Prostate gland (tissue), 2 donors: Measurements from ENCODE around the gene RBFOX1. TPM values are rescaled to one million over a fixed set of nuclear protein-coding genes. Genes with fewer than 3 reads are reported as not detected.

Experiments
- DNase-seq: peaks from one replicate; pipeline ENCODE4 v3.0.0-alpha.2; 2019; ENCODE audit warnings: low spot score
- H3K27ac ChIP-seq, 2 donors: fragments of 200-600 bp; sonication (generic); 2 replicates each; pipeline ENCODE4 v1.5.1; 2017 to 2019
- H3K27me3 ChIP-seq: fragments of 200-600 bp; sonication (generic); replicated peaks from 2 replicates; pipeline ENCODE4 v1.5.1; 2019; ENCODE audit not compliant: insufficient read depth
- H3K36me3 ChIP-seq, 2 donors: fragments of 200-600 bp; sonication (generic); 1 replicate in 1 of 2; 2 replicates in 1 of 2; pipeline versions ENCODE4 v1.5.1 to v1.8.1; 2017 to 2019
- H3K4me1 ChIP-seq: fragments of 200-600 bp; sonication (generic); replicated peaks from 2 replicates; pipeline ENCODE4 v1.5.1; 2019
- H3K4me3 ChIP-seq, 2 donors: fragments of 200-600 bp; sonication (generic); 2 replicates each; pipeline ENCODE4 v1.5.1; 2017 to 2019
- H3K9me3 ChIP-seq: fragments of 200-600 bp; sonication (generic); 2 replicates; pipeline ENCODE4 v1.5.1; 2017
- POLR2A ChIP-seq: fragments of 450-650 bp; IDR thresholded peaks from one replicate; pipeline ENCODE4 v1.6.1; 2016; ENCODE audit warnings: antibody characterized with exemption, mild to moderate bottlenecking
- POLR2AphosphoS5 ChIP-seq: sonication (generic); formaldehyde crosslinking; IDR thresholded peaks from one replicate; pipeline ENCODE4 v1.6.1; 2017; ENCODE audit warnings: antibody characterized with exemption
- WGBS: methylation state at CpG from one replicate; pipeline ENCODE4 v1.1.5; 2018; 5-methylcytosine and 5-hydroxymethylcytosine counted together
- intact Hi-C: fragments of 100-400 bp; cut with DNase I; formaldehyde crosslinking; loops from one replicate; pipeline ENCODE4 v1.14.2; 2022
- total RNA-seq, 2 donors: library from RNA; depleted of rRNA; stranded (reverse); fragments of >200 nt; gene quantifications; one replicate each; pipeline ENCODE4 v1.1.0, GENCODE V29; 2016
- TF ChIP-seq, protein P1 (sequence below), 4 experiments: fragments of 200-600 bp in 2 of 4; fragments of 450-650 bp in 2 of 4; sonication (generic) in 2 of 4; IDR thresholded peaks; 1 replicate in 3 of 4; 2 replicates in 1 of 4; pipeline ENCODE4 v1.5.1; 2016 to 2019; ENCODE audit warnings: antibody characterized with exemption in 4 of 4, mild to moderate bottlenecking in 2 of 4, moderate library complexity in 2 of 4

Gene RBFOX1
- total RNA-seq, 2 donors from 2014 or later, result 1.3 to 1.5 TPM

GRCh38 chr16:7509963-7510601 is 177.4 kb downstream of the RBFOX1 start:
- no peak for DNase-seq
- H3K27me3 ChIP-seq, result no peaks in the 10 kb centered on the region
- H3K36me3 ChIP-seq, result no peaks in the 10 kb centered on the region
- no peak overlapping the region for H3K4me3 ChIP-seq
- 55% methylated on average over 23 of the region's 23 CpGs for WGBS
- TF ChIP-seq POLR2A (no peak), POLR2AphosphoS5 (no peak)
- TF ChIP-seq, protein P1, sequence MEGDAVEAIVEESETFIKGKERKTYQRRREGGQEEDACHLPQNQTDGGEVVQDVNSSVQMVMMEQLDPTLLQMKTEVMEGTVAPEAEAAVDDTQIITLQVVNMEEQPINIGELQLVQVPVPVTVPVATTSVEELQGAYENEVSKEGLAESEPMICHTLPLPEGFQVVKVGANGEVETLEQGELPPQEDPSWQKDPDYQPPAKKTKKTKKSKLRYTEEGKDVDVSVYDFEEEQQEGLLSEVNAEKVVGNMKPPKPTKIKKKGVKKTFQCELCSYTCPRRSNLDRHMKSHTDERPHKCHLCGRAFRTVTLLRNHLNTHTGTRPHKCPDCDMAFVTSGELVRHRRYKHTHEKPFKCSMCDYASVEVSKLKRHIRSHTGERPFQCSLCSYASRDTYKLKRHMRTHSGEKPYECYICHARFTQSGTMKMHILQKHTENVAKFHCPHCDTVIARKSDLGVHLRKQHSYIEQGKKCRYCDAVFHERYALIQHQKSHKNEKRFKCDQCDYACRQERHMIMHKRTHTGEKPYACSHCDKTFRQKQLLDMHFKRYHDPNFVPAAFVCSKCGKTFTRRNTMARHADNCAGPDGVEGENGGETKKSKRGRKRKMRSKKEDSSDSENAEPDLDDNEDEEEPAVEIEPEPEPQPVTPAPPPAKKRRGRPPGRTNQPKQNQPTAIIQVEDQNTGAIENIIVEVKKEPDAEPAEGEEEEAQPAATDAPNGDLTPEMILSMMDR (IDR thresholded peaks at IDR 0.05), result no peak
- intact Hi-C loops, result no loop called here
- no peaks in the 10 kb centered on the region for H3K4me1 ChIP-seq
- no peak overlapping the region for H3K27ac ChIP-seq
- no peaks in the 10 kb centered on the region for H3K9me3 ChIP-seq

DNA sequence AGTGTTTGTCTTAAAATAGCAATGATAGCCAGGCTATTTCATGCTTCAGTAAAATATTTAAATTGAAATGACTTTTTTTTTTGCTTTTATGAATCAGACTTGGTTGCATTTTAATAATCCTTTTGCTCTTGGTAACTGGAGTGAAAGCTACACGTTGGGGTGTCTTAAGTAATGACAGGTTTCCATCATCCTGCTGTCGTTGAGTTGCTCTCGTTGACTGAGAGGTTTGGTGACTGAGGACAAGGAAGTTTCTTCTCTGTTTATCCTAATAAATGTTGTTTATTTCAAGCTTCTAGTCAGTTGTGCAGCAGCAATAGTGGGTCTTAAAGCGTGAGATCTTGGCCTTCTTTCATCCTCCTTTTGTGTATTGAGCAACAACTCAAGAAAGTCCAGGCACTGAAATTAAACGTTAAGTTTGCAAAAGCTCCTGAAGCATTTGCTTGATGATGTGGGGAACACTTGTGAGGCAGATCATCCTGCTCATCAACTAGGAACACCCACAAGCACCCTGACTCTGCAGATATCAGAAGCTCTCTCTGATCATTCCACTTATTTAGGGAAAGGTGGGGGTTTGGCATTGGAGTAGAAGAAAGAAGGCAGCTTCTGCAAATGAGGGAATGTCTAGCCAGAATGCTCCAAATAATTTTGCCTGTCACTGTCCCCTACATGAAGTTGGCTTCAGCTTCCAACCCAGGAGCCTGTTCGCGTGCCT is 179.1 kb downstream of the RBFOX1 start:
- TF ChIP-seq, protein P1 (IDR thresholded peaks at IDR 0.05), result no peak
- TF ChIP-seq POLR2A (no peak), POLR2AphosphoS5 (no peak)
- WGBS, result 74% methylated on average over 7 of the region's 7 CpGs
- Histone ChIP-seq H3K4me1 (no peaks in the 10 kb centered on the region), H3K36me3 (no peaks in the 10 kb centered on the region), H3K4me3 (no peak overlapping the region), H3K27me3 (no peaks in the 10 kb centered on the region), H3K9me3 (no peaks in the 10 kb centered on the region), H3K27ac (no peak overlapping the region)
- intact Hi-C loops, result no loop called here
- DNase-seq, result no peak

GRCh38 chr16:7512503-7512902 is 179.9 kb downstream of the RBFOX1 start:
- WGBS, result 62% methylated on average over 3 of the region's 3 CpGs
- Histone ChIP-seq H3K9me3 (no peaks in the 10 kb centered on the region), H3K36me3 (no peaks in the 10 kb centered on the region), H3K4me3 (no peak overlapping the region), H3K27ac (no peak overlapping the region), H3K4me1 (no peaks in the 10 kb centered on the region), H3K27me3 (no peaks in the 10 kb centered on the region)
- intact Hi-C loops, result no loop called here
- no peak for DNase-seq
- TF ChIP-seq, protein P1 (IDR thresholded peaks at IDR 0.05), result no peak
- TF ChIP-seq POLR2A (no peak), POLR2AphosphoS5 (no peak)

DNA sequence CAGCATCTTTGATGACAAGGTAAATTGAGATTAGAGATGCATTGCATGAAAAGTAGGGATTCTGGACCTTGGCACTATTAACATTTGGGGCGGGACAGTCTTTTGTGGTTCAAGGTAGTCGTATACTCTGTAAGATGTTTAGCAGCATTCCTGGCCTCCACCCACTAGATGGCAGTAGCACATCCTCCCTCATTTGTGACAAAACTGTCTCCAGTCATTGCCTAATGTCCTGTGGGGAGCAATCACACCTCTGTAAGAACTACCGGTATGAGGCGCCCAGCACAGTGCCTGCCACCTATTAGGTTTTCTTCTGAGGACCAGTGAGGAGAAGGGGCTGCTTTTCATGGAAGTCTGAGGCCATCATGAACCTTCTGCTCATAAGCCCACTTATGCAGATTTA is 180.8 kb downstream of the RBFOX1 start:
- no peak for DNase-seq
- Histone ChIP-seq H3K36me3 (no peaks in the 10 kb centered on the region), H3K9me3 (no peaks in the 10 kb centered on the region), H3K27ac (no peak overlapping the region), H3K27me3 (no peaks in the 10 kb centered on the region), H3K4me1 (no peaks in the 10 kb centered on the region), H3K4me3 (no peak overlapping the region)
- TF ChIP-seq, protein P1 (IDR thresholded peaks at IDR 0.05), result no peak
- TF ChIP-seq POLR2A (no peak), POLR2AphosphoS5 (no peak)
- WGBS, result 87% methylated on average over 4 of the region's 4 CpGs
- intact Hi-C loops, result no loop called here

DNA sequence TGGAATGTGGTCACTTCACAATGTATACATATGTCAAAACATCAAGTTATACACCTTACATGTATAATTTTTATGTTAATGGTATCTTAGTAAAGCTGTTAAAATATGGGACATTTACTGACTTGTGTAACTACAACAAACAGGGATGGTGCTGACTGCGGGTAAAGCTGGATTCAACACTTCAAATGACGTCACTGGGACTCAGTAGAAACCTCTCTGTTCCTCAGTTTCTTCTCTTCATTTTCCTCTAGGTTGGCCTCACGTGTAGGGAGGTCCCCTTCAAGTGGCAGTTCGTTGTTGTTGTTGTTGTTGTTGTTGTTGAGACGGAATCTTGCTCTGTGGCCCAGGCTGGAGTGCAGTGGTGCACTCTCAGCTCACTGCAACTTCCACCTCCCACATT is 182.9 kb downstream of the RBFOX1 start:
- WGBS, result 73% methylated on average over 5 of the region's 5 CpGs
- H3K36me3 ChIP-seq, result no peaks in the 10 kb centered on the region
- TF ChIP-seq POLR2AphosphoS5 (no peak), POLR2A (no peak)
- TF ChIP-seq, protein P1 (IDR thresholded peaks at IDR 0.05), result no peak
- DNase-seq, result no peak
- no peaks in the 10 kb centered on the region for H3K9me3 ChIP-seq
- H3K4me1 ChIP-seq, result no peaks in the 10 kb centered on the region
- intact Hi-C loops, result no loop called here
- no peaks in the 10 kb centered on the region for H3K27me3 ChIP-seq
- H3K4me3 ChIP-seq, result no peak overlapping the region
- no peak overlapping the region for H3K27ac ChIP-seq
